ENCODE measurements around the gene FLRT2. TPM values are rescaled to one million over a fixed set of nuclear protein-coding genes. Genes with fewer than 3 reads are reported as not detected.

Gene FLRT2
- polyA plus RNA-seq, 3 donors = 0.01 TPM; not detected in 2

DNA sequence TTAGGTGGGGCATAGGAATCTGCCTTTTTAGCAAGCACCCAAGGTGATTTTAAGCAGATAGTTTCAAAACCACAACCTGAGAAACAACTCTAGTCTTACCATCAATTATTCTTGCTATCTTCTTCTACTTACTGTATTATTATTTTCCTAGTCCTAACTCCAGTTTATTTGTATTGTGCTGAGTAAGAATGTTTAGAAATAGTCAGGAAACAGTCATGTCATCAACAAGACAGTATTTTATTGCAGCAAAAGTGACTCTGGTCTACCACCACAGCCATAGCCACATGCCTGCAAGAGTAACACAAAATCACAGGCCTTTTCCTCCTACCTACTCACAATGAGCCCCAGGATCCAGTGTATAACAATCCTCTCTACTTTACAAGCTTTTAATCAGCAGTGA lies 46.3 kb upstream of the FLRT2 start:
- Histone ChIP-seq H3K9ac (ENCODE audit: insufficient read depth, low read length, poor library complexity, severe bottlenecking) (no peak overlapping the region), H3K27ac (ENCODE audit: low read depth in 1 of 2, low read length in 2 of 2) (no peak overlapping the region), H3K36me3 (replicated peaks in 1 of 2; ENCODE audit: control insufficient read depth in 1 of 2, insufficient read depth in 2 of 2, low read length in 2 of 2) (no peaks in the 10 kb centered on the region), H3K4me1 (ENCODE audit: control insufficient read depth in 1 of 2, insufficient read depth in 2 of 2, low read length in 2 of 2) (no peaks in the 10 kb centered on the region), H2AFZ (ENCODE audit: insufficient read depth, low read depth, low read length, poor library complexity, severe bottlenecking) (no peak overlapping the region), H3K9me3 (replicated peaks in 1 of 2; ENCODE audit: control insufficient read depth in 1 of 2, insufficient read depth in 1 of 2, low read length in 2 of 2) (peaks cover 0 to 1% of the 10 kb centered on the region in 2 donors), H4K20me1 (ENCODE audit: insufficient read depth, low read length) (no peaks in the 10 kb centered on the region), H3K27me3 (ENCODE audit: control insufficient read depth in 2 of 2, insufficient read depth in 2 of 2, low read length in 2 of 2) (no peaks in the 10 kb centered on the region), H3K4me3 (replicated peaks in 1 of 3; ENCODE audit: low read depth in 2 of 3, low read length in 3 of 3) (no peak overlapping the region), H3K79me2 (ENCODE audit: insufficient read depth, low read length) (no peaks in the 10 kb centered on the region), H3K4me2 (replicated peaks; ENCODE audit: extremely low read depth, low read length, poor library complexity, severe bottlenecking) (no peak overlapping the region)
- H3K4me3 Mint-ChIP-seq = no peak overlapping the region
- H3K4me1 Mint-ChIP-seq = no peaks in the 10 kb centered on the region
- H3K9me3 Mint-ChIP-seq = peaks cover 0 to 4% (median 0%) of the 10 kb centered on the region in 7 donors
- H3K27ac Mint-ChIP-seq = no peak overlapping the region
- intact Hi-C loops (cut with micrococcal nuclease) = no loop called here
- H3K27me3 Mint-ChIP-seq (ENCODE audit: low read depth in 3 of 3) = peaks cover 0 to 2% (median 0%) of the 10 kb centered on the region in 3 donors
- TF ChIP-seq, protein P1, sequence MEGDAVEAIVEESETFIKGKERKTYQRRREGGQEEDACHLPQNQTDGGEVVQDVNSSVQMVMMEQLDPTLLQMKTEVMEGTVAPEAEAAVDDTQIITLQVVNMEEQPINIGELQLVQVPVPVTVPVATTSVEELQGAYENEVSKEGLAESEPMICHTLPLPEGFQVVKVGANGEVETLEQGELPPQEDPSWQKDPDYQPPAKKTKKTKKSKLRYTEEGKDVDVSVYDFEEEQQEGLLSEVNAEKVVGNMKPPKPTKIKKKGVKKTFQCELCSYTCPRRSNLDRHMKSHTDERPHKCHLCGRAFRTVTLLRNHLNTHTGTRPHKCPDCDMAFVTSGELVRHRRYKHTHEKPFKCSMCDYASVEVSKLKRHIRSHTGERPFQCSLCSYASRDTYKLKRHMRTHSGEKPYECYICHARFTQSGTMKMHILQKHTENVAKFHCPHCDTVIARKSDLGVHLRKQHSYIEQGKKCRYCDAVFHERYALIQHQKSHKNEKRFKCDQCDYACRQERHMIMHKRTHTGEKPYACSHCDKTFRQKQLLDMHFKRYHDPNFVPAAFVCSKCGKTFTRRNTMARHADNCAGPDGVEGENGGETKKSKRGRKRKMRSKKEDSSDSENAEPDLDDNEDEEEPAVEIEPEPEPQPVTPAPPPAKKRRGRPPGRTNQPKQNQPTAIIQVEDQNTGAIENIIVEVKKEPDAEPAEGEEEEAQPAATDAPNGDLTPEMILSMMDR (IDR thresholded peaks at IDR 0.05) = no peak
- H3K36me3 Mint-ChIP-seq = no peaks in the 10 kb centered on the region
- no peak for DNase-seq

DNA sequence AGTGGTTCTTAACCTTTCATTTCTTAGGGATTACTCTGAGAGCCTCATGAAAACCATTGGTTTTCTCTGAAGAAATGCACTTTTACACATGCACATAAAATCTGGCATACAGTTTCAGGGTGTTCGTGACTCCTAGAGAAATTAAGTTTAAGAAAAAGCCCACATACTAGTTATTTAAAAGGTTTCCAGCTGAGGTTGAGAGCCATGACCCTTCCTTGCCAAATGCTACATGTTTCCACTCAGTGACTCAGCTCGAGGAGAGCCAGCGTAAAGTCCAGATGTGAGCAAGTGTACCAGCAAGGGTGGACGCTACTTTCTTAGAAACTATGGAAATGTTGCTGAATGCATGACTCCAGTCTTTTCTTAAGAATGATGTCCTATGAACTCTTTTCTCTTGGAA lies 42.7 kb upstream of the FLRT2 start:
- no peak overlapping the region for H3K4me3 Mint-ChIP-seq
- Histone ChIP-seq H3K36me3 (replicated peaks in 1 of 2; ENCODE audit: control insufficient read depth in 1 of 2, insufficient read depth in 2 of 2, low read length in 2 of 2) (no peaks in the 10 kb centered on the region), H3K79me2 (ENCODE audit: insufficient read depth, low read length) (no peaks in the 10 kb centered on the region), H3K9ac (ENCODE audit: insufficient read depth, low read length, poor library complexity, severe bottlenecking) (no peak overlapping the region), H3K4me1 (ENCODE audit: control insufficient read depth in 1 of 2, insufficient read depth in 2 of 2, low read length in 2 of 2) (no peaks in the 10 kb centered on the region), H4K20me1 (ENCODE audit: insufficient read depth, low read length) (no peaks in the 10 kb centered on the region), H3K4me2 (replicated peaks; ENCODE audit: extremely low read depth, low read length, poor library complexity, severe bottlenecking) (no peak overlapping the region), H3K27ac (ENCODE audit: low read depth in 1 of 2, low read length in 2 of 2) (no peak overlapping the region), H3K27me3 (ENCODE audit: control insufficient read depth in 2 of 2, insufficient read depth in 2 of 2, low read length in 2 of 2) (no peaks in the 10 kb centered on the region), H3K9me3 (replicated peaks in 1 of 2; ENCODE audit: control insufficient read depth in 1 of 2, insufficient read depth in 1 of 2, low read length in 2 of 2) (peaks cover 0 to 14% of the 10 kb centered on the region in 2 donors), H3K4me3 (replicated peaks in 1 of 3; ENCODE audit: low read depth in 2 of 3, low read length in 3 of 3) (no peak overlapping the region), H2AFZ (ENCODE audit: insufficient read depth, low read depth, low read length, poor library complexity, severe bottlenecking) (no peak overlapping the region)
- peaks cover 6 to 13% (median 11%) of the 10 kb centered on the region in 7 donors for H3K9me3 Mint-ChIP-seq
- intact Hi-C loops (cut with micrococcal nuclease) = no loop called here
- no peaks in the 10 kb centered on the region for H3K4me1 Mint-ChIP-seq
- H3K36me3 Mint-ChIP-seq = no peaks in the 10 kb centered on the region
- TF ChIP-seq, protein P1 (IDR thresholded peaks at IDR 0.05) = no peak
- no peak overlapping the region for H3K27ac Mint-ChIP-seq
- peaks cover 0 to 3% (median 1%) of the 10 kb centered on the region in 3 donors for H3K27me3 Mint-ChIP-seq (ENCODE audit: low read depth in 3 of 3)
- WGBS (ENCODE audit: insufficient coverage) = 100% methylated on average over 2 of the region's 4 CpGs
- no peak for DNase-seq

Measured in CD14-positive monocyte (primary cell).